ENCODE results near the gene SKIC8.
A peak's percentile ranks its signal among the peaks of the same experiment; 100 is the strongest.

SKIC8 gene

DNA sequence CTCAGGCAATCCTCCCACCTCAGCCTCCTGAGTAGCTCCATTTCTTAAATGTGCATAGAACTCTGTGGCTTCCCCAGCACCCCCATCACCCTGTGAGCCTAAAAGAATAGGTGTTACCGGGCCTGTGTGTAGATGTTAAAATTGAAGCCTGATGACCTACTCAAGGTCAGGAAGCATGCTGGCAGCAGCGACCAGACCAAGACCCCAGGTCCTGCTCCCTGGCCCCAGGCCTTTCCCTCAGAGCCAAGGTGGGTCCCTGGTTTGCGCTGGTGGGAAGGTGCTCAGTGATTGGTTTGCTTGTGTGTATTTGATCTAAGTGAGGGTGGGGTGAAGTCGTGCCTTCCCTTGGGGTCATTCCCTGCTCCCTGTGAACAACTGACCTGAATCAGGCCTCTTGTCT is 22.4 kb upstream of the SKIC8 start:
- DNase-seq: no peak

GRCh38 chr15:78321041-78321570 is 21.7 kb upstream of the SKIC8 start:
- no peak for DNase-seq

GRCh38 chr15:78320183-78320582 is 20.8 kb upstream of the SKIC8 start:
- no peak for DNase-seq

DNA sequence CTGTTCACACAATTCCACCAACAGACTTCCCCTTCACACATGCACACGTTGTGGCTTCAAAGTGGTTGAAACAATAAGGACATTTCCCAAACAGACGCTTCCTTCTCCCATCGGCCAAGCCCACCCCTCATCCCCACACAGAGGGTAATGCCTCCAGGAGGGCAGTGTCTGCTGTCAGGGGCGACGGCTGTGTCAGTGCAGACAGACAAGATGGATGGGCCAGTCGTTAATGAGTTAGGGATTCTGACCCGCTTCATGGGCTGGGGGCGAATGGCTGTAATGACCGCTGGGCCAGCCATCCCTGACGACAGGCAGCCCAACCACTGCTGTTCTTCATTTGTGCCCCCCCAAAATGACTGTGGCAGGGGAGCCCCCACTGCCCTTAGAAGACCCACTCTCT is 20.2 kb upstream of the SKIC8 start:
- DNase-seq: no peak

DNA sequence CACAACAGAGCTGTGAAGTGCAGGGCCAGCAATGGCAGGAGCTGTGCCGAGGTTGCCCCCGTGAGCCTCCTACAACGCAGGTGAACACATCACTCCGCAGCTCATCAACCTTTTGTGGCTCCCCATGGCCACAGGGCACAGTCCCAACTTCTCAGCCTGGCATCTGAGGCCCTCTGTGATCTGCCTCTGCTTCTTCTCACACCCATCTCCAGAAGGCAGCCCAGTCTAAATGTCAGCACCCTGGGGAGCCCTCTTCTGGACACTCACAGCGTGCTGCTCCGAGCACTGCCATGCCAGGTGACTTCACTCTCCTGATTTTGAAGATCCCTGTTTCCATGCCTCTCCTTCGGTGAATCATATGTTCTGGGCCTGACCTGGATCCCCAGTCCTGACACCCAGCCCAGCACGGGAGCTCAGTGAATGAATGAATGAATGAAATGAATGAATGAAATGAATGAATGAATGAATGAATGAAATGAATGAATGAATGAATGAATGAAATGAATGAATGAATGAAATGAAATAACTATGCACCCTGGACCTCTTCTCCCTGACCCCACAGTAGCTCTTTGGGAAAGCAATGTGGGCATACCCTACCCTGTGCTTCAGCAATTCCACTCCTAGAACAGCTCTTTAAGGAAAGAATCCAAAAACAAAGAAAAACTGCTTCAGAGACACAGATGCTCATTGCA is 17.9 kb upstream of the SKIC8 start:
- peak; percentile 22 for DNase-seq

GRCh38 chr15:78316283-78317083 is 17.1 kb upstream of the SKIC8 start:
- no peak for DNase-seq

DNA sequence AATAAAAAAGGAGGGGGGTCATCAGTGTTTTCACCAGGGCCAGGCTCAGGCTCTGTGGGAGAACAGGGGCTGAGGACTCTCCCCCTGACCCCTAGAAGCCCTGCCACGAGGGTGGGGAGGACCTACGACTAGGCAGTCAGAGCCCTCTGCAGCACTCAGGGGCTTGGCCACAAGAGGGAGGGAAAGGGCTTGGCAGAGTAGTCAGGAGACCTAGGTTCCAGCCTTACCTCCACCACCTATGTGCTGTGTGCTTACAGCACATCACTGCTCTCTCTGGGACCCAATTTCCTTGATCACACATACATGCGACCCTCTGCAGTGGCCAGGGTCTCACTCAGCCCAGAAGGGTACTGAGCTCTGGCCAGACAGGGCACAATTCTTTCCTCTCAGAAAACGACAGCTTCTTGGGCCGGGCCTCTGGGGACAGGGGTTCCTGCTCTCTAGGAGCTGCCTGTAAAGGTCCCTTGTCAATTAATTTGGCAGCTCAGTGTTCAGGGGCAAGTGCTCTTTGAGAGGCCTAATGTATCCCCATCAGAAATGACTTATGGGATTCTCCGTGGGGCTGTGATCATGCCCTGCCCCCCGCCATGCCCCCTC is 16.4 kb upstream of the SKIC8 start:
- DNase-seq: no peak

DNA sequence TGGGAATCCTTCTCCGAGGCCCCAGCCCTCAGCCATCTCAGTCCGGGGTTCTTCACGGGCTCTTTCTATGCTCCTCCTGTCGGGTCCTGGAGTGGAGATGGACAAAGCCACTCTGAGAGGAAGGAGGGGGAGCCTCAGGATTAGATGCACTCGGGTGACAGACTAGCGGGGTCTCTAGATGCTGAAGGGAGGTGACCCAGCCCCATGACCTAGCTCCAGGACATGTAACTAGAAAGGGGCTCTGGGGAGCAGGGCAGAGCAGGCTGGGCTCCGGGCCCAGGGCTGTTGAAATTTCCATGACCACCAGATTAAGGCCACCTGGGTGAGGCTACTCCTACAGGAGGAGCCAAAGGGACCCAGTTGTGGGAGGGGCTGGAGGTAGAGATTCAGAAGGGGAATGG is 14.8 kb upstream of the SKIC8 start:
- DNase-seq: no peak

DNA sequence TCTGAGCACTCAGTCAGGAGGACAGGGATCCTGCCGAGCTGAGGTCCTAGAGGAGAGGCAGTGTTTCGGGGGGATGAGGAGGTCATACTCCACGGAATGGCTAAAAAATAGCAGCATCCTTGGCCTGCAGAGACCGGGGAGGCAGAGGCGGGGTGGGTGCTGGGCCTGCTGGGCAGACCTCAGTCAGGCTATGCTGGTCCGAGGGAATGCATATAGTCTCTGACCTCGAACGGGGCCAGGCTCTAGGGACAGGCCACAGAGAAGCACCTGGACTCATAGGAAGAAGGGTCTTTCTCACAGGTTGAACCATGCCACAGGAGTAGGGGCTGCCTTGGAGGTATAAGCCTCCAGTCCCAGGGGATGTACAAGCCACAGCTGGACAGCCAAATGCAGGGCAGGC is 14.0 kb upstream of the SKIC8 start:
- no peak for DNase-seq

DNA sequence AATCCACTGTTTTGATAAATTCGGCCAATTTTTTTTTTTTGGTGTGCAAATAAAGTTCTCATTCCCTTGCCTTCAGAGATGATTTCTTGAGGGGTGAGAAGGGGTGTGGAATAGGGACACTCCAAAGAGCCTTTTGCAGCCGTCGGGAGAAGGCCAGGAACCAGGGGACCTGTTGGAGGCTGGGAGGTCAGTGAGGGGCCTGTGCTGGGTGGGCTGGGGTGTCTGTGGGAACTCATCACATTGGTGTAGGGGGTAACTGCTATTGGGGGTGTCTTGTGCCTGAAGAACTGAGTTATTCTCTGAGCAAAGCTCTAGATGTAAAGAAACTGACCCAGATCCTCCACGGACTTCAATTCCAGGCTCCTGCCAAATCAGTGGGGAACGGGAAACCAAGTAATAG is 13.5 kb upstream of the SKIC8 start:
- no peak for DNase-seq

- DNase-seq: no peak
Observed at GRCh38 chr15:78312536-78312935, 13.1 kb upstream of the SKIC8 start.

- no peak for DNase-seq
Observed at GRCh38 chr15:78311292-78311691, 11.9 kb upstream of the SKIC8 start.

GRCh38 chr15:78308422-78309032 is 9.1 kb upstream of the SKIC8 start:
- peak; percentile 65 for DNase-seq

GRCh38 chr15:78307976-78308375 is 8.6 kb upstream of the SKIC8 start:
- no peak for DNase-seq

DNA sequence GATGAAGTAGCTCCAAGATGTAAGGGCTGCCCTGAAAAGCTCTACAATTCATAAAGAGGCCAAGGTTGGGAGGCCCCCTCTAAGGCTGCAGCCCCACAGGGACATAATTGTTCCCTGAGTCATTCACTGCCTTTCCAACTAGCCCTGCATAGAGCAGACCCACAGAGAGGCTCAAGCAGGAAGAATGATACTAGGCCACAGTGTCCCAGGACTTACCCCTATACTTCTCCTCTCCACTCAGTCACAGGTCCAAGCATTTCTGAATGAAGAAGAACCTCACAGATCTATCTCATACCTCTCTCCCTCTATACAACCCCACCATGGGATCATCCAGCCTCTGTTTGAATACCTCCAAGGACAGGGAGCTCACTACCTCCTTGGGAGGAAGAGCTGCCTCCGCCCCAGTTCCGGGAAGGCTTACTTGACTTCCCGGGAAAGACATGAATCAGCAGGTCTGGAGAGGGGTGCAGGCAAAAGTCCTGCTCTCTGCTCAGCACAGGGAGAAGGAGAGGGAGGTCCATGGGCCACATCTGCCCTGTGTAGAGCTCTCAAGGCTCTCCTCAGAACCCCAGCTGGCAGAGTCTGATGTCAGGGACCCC is 6.9 kb upstream of the SKIC8 start:
- peak; percentile 90 for DNase-seq

DNA sequence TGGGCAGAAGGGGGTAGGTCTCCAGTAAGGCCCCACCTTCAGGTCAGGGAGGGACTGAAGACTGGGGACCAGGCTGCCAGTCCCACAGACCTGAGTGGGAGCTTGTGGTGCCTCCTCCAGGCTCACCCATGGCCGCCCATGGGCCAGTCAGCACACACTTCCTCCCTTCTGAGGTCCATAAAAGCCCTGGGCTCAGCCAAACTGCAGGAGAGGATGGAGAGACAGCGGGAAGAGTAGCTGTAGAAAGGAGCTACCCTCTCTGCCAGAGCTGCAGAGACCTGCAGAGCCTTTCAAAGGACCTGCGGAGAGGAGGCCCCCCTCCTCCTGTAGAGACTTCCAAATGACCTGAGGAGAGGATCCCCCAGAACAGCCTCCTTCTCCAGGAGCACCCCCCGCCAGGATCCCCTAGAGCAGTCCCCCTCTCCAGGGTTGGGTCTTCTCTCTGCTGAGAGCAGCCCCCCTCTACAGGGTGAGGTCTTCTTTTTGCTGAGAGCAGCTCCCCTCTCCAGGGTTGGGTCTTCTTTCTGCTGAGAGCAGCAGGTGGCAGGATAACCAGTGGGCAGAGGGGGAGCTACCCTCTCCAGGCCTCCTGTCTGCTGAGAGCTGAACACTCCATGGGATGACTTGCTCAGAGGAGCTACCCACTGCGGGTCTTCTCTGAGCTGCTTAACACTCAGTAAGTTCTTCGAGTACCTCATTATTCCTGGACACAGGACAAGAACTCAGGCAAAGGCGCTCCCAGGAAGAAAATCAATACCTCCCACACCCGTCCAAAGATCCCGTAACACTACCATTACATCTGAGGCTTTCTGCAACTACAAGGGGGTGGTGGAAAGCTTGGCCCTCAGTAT is 5.0 kb upstream of the SKIC8 start:
- no peak for DNase-seq

- DNase-seq: peak; percentile 94
Observed at GRCh38 chr15:78302579-78303312, 3.3 kb upstream of the SKIC8 start.

GRCh38 chr15:78301828-78302227 is 2.4 kb upstream of the SKIC8 start:
- peak; percentile 56 for DNase-seq

DNA sequence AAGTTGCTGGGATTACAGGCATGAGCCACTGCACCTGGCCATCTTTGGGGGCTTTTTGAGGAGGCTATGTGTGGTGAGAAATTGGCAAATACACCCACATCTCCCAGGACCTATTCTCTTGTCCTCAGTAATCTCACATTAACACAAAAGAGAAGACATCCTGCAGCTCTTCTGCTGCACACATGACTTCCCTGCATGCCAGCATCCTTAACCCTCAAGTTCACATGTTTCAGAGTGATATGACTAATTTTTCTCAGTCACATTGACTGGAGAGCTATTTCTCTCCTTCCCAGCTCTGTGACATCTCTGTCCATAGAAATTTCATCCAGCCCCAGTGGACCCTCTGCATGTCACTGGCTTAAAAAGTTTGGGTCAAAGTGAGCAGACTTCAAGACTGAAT is 1.9 kb upstream of the SKIC8 start:
- peak; percentile 29 for DNase-seq

DNA sequence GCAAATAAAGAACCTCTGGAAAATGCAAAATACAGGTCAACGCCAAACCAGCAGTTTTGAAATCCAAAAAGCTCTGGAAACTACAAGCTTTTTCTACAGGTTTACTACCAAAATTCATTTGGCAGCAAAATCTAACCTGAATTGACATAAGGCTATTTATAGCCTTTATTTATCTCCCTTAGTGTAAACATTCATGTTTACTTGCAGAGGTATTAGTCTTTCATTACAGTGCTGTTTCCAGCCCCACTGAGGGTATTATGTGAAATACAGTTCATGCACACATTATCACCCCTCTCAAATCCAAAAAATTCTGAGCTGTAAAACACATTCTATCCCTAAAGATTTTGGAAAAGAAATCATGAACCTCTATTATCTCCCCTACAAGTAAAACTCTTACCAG is 7.2 kb downstream of the SKIC8 start:
- no peak for DNase-seq

DNA sequence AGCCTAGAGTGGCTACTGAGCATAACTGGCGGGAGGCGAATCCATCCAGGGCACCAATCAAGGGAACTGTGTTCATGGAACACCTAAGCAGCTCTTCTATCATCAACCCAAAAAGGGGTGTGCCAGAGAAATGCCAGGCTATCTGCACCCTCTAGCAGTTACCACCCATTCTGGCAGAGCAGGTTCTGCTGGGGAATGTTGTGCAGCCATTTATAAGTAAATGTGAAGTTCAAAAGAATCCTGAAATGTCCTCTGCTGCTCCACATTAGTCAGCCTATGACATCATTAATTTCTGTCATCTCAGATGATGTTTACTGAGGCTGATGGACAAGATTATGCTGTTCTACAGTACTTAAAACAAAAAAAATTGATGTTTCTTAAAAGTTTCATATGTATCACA is 7.7 kb downstream of the SKIC8 start:
- no peak for DNase-seq

Measured in EL (cell line).